ENCODE results near the gene PLSCR4.

GRCh38 chr3:146178006-146178689 is 72.8 kb downstream of the PLSCR4 start:
- TF ChIP-seq POLR2A (IDR thresholded peaks at IDR 0.05) (no peak), POLR2AphosphoS5 (IDR thresholded peaks at IDR 0.05) (no peak), CTCF (IDR thresholded peaks at IDR 0.05) (no peak)
